ENCODE results near the gene NDUFB6. TPM values are rescaled to one million over a fixed set of nuclear protein-coding genes. Genes with fewer than 3 reads are reported as not detected.
"Not testable (repeated sequence)": the region's sequence is repeated elsewhere in the genome, so short reads cannot be mapped to it uniquely, and the experiment has no call there.

Gene NDUFB6
- total RNA-seq, result 41.9 TPM
- long read RNA-seq, transcript NDUFB6-203 (4 exons, 1,366 nt), result major isoform, 30 of 33 reads
- long read RNA-seq, partial matches to known transcripts, result 2 of 33 reads
- long read RNA-seq, other reads (novel, unspliced or antisense), result 1 of 33 reads

DNA sequence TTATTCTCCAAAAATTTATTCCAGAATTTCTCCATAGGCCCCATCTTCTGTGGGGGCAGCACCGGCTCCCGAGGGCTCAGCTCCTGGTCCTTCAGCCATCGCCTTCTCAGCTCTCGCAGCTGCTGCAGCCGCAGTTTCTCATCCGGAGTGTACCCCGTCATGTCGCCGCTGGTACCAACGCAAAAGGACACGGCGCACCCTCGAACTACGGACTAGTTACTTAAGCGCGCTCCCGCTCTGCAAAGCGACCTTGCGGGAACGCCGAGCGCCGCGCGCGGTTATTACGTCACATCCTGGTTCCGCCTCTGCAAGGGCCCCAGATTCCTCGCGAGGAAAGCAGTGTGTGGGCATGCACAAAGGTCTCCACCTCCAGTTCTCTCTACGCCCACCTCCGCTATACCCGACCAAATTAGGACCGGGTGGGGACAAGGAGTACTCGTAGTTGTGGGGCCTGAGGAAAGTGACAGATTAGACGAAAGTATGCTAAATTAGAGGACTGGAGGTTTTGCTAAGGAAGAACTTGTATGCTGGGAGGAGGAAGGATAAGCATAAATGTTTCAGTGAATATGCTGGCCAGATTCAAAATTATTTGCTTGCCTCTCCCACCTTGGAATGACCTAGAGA is at the start of gene NDUFB6:
Gene NDUFB6 (minus strand): TSS at position 260 of the 624 bp plus-strand sequence. CDS start 99 bp downstream, at position 161.
- peak; percentile 98 for DNase-seq (ENCODE audit: low spot score)

DNA sequence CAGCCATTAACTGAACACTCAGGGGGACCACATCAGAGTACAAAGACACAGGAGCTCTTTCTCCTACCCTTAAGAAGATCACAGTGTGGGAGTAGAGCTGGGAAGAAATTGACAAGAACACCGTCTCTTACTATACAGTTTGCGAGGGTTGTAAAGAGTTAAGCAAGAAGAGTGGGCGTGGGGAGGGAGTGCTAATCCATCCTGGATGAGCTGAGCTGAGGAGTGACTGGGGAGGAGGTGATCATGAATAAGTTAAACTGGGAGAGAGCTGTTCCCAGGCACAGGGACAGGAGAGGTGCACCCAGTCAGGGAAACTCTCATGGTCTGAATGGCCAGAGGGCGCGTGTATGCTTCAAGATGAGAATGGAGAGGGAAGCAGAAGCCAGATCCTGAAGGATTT is 45.3 kb upstream of the NDUFB6 start:
- DNase-seq (ENCODE audit: low spot score), result no peak

DNA sequence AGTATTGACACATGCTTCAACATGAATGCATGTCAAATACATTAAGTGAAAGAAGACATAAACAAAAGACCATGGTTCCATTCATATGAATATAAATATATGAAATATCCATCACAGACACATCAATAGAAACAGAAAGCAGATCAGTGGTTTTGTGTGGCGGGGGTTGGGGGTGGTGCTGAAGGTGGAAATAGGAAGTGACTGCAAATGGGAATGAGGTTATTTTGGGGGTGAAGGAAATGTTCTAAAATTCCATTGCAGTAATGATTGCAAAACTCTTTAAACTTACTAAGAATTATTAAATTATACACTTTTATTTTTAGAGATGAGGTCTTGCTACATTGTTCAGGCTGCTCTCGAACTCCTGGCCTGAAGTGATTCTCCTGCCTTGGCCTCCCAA is 33.9 kb upstream of the NDUFB6 start:
- no peak for DNase-seq (ENCODE audit: low spot score)

DNA sequence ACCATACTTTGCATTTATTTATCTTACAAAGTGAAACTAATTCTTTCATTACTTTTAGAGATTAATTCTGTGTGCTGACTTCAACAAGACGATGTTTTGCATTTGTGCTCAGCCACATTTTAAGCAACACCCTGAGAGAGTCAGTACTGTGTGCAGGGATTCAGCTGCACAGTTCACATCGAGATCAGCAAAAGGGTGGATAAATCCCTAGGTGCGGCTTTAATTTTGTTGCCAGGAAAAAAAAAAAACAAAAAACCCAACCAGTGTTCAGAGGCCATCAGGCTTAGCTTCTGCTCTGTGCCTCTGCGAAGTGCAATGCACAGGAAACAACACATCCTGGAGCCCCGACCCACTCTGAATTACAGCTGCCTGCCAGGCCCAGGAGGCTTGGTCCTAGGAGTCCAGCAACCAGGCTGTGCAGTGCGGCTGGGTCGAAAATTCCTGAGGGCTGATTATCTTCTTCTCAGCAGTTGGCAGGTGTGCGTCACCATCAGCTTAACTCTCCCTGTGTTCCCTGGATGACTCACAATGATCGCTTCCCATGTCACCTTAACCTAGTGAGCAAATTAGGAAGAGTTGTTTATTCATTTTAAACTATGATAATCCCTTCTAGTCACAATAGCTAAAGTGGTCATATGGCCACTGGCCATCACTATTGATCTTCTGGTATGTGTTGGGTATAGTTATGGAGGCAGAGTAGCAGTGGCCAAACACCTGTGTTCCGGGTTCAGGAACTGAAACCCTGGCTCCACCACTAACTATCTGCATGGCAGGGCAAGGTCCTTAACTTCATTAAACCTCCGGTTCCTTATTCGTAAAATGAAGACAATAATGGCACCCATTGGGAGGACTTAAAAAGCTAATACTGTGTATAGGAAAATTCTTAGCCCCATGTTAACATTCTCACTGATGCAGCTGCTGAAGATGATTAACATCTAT is 31.2 kb upstream of the NDUFB6 start:
- DNase-seq (ENCODE audit: low spot score), result no peak

DNA sequence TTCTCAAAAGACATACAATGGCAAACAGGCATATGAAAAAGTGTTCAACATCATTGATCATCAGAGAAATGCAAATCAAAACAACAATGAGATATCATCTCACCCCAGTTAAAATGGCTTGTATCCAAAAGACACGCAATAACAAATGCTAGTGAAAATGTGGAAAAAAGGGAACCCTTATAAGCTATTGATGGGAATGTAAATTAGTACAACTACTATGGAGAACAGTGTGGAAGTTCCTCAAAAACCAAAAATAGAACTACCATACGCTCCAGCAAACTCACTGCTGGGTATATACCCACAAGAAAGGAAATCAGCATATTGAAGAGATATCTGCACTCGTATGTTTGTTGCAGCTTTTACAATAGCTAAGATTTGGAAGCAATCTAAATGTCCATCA is 26.1 kb upstream of the NDUFB6 start:
- not testable (repeated sequence) for DNase-seq (ENCODE audit: low spot score)

DNA sequence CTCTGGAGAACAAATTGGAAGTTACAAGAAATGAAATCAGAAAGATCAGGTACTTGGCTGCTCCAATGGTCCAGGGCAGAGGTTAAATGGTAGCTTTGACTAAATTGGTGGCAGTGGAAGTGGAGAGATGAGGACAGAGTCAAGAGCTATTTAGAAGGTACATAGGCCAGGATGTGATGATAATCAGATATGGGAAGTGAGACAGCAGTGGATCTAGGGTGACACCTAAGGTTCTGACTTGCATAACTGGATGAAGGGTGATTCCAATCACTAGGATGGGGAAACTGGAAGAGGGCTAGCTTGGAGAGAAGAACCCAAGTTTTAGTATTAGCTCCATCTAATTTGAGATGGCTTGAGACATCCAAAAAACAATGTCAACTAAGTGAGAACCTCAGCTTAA is 24.0 kb upstream of the NDUFB6 start:
- no peak for DNase-seq (ENCODE audit: low spot score)

DNA sequence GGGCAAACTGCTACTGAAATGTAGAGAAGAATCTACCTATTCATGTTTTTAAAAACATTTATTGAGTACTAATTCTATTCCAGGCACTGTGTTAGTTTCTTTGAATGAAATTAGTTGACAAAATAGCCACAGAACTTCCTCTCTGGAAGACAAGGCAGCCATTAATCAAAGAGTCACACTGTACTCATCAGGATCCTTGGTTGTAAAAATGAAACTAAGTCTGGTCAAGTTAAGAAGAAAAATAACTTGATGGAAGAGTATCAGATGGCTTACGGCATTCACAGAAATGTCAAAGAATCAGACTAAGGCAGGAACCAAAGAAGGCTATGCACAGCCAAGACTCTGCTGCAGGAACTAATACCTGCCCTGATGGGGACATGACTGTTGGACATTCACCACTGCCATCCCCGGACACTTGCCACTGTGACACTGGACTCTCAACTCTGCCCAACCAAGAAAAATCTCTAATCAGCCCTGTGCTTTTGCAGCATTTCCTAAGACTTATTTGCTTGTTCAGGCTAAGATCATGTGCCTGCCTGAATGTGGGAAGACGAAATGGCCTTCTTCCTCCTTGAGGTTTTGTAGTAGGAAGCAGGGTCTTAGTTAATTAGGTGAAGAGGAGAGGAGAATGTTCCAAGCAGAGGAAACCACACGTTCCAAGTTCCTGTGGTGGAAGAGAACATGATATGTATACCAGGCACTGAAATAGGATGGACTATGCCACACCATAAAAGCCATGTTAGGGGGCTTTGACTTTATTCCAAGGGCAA is 23.3 kb upstream of the NDUFB6 start:
- no peak for DNase-seq (ENCODE audit: low spot score)

DNA sequence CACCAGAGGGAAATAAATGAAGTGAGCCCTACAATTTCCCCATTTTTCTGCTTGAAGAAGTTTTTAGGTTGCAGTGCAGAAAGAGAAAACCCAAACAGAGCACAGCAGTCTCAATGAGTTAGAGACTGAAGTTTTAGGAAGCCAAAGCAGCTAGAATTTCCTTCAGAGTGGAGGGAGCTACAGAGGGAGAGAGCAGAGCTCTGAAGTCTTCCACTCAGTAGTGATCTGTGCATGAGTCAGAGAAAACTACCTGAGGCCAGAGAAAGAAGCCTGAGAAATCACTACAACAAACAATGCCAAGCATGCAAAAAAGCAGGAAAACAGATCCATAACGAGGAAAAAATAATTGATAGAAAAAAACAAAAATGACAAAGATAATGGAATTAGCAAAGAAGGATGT is 17.9 kb upstream of the NDUFB6 start:
- DNase-seq (ENCODE audit: low spot score), result no peak

DNA sequence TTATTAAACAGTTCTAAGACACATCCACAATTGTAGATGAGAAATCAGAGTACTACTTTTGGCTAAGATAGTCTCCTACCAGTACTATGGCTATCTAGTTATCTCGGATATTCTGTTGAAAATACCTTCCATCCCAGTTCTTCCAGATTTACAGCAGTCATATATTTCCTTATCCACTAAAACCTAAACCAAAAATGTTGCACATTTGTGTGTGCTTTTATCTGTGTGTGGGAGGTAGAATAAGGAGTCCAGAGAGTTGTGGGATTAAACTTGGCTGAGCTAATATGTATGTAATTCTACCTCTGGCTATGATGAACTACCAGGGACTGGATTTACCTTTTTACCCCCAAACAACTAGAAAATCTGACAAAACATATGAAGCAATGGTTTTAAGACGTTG is 17.5 kb upstream of the NDUFB6 start:
- no peak for DNase-seq (ENCODE audit: low spot score)

DNA sequence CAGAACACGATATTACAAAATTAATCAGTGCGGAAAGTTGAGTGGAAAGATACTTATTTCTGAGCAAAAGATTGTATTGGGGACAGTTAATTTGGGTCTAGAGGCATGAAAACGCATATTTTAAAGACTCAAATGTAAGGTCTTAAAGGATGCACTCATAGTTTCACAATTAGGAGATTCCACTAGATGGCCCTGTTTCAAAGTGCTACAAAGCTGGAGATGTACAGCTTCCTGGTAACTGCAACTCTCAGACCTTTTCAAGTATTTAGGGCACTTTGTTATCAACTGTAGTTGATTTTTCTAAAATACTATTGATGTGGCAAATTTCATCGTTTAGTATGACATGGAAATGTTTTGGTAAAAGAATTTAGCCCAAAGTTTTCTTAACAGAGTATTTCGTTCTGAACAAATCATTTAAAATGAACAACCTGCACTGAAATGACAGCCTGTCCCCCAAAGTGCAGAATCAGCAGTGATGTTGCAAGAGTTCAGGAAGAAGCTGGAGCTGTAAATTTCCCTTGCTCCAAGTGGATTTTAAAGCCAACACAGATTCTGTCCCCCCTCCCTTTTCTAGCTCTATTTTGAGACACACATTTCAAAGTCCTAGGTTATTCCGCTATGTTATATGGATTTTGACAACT is 16.2 kb upstream of the NDUFB6 start:
- DNase-seq (ENCODE audit: low spot score), result no peak

DNA sequence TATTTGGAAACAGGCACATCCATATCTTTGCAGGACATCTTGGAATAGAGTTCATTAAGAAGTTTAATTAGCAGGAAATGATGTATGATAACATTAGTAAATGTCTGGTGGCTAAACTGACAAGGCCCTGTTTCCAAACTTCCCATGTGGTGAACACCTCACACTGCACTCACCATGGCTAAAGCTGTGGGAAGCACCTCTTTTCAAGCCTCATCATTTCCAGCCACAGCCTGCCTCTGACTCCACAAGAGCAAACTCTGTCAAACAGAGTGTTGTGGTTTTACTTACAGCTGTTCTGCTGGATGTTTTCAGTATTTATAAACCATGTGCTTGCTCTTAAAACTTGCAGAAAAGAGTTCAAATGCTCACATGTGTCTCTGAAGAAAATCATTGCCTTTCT is 14.9 kb upstream of the NDUFB6 start:
- no peak for DNase-seq (ENCODE audit: low spot score)

DNA sequence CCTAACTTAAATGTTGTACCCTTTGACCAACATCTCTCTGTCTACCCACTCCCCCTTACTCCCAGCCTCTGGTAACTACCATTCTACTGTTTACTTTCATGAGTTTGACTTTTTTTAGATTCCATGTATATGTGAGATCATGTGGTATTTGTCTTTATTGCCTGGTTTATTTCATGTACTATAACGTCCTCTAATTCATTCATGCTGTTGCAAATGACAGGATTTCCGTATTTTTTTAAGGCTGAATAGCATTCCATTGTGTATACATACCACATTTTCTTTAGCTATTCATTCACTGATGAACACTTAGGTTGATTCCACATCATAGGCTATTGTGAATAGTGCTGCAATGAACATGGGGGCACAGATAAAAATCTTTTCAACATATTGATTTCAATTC is 11.8 kb upstream of the NDUFB6 start:
- no peak for DNase-seq (ENCODE audit: low spot score)

DNA sequence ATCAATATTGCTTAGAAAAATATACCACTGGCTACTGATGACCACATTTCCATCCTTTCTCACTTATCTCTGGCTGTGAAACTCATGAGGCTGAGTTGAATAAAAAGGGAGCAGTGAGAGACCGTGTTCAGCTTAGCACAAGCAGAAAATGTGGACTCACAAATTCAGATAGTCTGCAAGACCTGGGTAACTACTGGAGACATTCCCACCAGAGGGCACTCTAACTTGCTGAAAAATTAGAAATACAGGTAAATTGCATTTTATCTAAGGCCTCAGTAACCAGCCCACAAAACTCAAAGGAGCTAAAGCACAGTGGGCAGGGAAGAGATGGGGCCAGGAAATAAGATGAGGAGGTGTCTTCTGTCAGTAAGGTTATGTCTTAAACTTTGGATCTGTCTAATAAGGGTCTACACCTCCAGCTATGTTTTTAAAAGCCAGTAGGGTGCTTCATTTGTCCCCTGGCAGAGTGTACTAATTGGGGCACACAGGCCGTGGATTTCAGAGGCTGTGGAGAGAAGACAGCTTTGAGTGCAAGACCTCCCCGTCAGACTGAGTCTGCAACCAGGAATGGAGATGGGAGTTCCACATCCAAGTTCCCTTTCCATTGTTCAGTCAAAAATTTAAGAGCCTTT is 8.7 kb upstream of the NDUFB6 start:
- DNase-seq (ENCODE audit: low spot score), result no peak

DNA sequence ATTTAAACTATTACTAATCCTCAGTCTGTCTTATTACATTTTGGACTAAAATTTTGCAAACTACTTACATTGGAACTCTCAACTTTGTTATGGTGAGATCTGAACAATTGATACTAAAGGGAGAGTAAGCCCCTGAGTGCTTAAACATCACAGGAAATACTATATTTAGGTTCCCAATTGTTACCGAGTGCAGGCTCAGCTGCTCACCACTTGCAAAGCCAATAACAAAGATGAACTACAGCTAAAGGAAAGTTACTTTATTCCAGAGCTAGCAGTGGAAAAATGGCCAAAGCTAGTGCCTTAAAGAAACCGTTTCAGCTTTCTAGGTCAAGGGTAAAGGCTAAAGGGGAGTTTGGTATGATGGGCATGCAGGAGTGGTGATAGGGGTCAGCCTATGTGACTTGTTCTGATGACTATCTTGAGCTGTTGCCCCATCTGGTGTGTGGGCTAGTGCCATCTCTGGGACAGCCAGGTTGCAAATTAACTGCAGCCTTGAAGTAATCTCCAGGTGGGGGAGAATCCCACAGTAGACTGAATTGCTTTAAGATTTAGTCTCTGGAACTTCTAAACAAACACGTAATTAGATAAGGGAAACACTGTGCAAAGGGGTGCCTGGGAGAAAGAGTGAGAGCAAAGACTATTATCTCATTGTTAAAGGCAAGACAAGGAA is 7.8 kb upstream of the NDUFB6 start:
- DNase-seq (ENCODE audit: low spot score), result no peak

DNA sequence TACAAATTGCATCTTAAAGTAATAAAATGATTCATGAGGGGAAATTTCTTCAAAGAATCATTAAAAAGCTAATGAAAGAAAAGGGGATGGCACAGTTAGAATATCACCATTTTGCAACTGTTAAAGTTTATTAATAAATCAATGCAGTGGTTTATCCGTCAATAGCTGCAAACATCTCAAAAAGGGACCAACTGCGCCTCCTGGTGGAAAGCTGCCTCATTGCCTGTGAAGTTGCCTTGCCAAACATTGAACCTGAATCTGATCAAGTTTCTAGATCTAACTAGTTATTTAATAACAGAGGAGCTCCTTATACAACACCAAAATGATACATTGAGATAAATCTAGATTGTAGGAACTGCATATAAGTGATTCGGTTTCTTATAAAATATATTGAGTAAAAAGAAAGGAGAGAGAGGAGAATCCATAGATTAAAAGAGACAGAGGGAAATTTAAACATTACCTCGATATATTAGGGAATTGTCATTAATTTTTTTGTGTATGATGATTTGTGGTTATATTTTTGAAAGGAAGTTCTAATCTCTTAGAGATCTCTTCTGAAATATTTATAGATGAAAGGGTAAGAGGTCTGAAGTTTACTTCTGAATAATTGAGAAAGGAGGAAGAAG is 6.9 kb upstream of the NDUFB6 start:
- DNase-seq (ENCODE audit: low spot score), result no peak

DNA sequence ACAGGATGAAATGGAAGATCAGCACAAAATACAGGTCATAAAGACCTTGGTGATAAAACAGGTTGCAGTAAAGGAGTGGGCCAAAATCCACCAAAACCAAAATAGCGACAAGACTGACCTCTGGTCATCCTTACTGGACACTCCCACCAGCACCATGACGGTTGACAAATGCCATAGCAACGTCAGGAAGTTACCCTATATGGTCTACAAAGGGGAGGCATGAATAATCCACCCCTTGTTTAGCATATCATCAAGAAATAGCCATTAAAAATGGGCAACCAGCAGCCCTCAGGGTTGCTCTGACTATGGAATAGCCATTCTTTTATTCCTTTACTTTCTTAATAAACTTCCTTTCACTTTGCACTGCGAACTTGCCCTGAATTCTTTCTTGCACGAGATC is 6.0 kb upstream of the NDUFB6 start:
- DNase-seq (ENCODE audit: low spot score), result no peak

DNA sequence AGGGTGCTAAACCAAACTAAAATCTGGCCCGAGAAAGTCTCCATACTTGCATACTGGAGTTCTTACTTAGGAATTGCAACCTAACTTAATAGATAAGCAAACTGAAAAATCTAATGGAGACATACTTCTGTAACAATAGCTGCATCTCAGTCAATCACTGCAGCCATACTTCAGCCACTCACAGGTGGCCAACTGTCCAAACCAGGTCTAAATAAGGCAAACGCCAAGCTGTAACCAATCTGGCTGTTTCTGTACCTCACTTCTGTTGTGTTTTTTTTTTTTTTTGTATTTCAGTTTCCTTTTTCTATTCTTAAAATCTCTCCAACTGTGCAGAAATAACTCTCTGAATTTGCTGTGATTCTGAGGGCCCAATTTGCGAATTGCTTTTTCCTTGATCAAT is 4.4 kb upstream of the NDUFB6 start:
- no peak for DNase-seq (ENCODE audit: low spot score)

DNA sequence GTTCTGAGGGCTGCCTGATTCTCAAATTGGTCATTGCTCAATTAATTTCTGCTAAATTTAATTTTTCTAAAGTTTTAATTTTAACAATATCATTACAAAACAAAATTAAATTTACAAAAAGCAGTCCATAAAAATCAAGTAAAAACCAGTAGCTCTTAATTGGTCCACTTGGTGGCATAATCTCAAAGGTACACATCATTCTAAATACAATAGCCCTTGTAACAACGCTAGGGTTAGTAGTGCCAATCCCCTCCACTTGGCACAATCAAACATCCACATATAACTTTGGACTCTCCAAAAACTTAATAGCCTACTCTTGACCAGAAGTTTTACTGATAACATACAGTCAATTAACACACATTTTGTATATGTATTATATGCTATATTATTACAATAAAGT is 1.9 kb upstream of the NDUFB6 start:
- no peak for DNase-seq (ENCODE audit: low spot score)

DNA sequence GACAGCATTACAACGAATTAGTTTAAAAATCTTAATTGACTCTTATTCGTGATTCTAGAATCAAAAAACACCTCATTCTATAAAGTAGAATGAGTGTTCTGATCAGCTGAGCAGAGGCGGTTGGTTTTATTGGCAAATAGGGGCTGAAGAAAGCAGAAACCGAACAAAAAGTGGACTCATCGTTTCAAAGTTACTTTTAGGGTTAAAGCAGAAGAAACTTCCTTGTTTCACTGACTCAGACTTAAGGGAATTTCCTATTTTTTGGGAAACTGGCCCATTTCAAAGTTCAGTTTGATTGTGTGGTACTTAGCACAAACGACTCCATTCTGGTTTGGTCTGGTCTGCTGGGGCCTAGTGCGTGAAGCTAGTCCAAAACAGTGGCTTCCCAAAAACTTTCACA is 862 bp upstream of the NDUFB6 start:
- no peak for DNase-seq (ENCODE audit: low spot score)

Measured in mesenteric fat pad (tissue), 1 donor.